MV-4-11 (cell line): ENCODE data around the gene ADAM12.

ENCODE experiments used
- DNase-seq: peaks from one replicate; lab custom pipeline; 2025; lab: John Stamatoyannopoulos, UW

The ADAM12 gene

DNA sequence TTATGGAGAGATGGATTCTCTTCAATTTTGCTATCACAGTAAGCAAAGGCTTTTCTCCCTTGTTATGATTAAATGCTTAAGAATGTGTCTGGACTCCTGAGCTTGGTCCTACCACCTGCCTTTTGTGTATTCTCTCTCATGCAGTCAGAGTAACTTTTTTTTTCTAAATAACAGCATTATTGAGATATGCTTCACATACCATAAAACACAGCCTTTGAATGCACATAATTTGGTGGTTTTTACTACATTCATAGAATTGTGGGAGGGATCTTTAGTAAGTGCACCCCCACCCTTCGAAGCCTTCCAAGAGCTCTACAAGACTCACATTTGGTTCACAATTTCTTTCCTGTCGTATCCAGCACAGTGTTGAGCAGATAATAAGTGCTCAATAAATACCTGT is 175.5 kb downstream of the ADAM12 start:
- DNase-seq, result no peak

DNA sequence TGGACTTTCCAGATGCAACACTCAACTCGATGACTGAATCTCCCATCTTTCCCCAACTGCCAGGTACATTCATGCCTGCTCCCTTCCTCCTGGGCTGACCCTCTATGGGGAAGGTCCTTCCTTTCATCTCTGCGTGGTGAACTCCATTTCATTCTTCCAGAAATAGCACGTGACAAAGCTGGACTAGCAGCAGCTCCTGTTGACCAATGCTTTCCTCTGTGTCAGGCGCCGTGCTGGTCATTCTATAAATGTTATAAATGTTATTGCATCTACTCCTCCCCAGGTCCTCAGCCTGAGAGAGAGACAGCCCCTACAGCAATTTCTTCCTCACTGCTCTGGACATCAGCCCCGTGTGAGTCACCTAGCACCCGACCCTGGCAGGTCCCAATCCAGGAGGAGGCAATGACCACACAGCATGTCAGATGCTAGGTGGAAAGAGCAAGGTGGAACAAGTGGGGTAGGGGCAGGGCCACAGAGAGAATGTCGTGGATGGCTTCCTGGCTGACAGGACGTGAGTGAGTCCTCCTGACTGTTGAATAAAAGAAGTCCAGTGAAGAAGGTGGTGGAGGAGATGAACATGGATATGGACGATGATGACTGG is 178.1 kb downstream of the ADAM12 start:
- no peak for DNase-seq

DNA sequence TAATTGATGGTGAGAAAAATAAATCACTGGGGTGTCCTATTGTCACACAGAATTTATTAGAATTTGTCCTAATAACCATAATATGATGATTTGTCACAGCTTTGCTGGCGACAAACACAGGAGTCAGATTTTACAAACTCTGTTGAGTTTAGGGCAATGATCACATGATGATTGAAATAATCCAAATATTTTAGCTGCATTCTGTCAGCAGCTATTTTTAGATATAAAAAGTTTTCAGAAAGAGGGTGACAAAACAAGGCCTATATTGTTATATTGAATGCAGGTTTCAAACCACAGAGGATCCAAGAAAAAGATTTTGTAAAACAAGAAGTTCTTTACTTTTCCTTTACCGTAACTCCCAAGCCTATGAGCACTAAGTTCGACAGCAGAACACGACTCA is 178.8 kb downstream of the ADAM12 start:
- no peak for DNase-seq

DNA sequence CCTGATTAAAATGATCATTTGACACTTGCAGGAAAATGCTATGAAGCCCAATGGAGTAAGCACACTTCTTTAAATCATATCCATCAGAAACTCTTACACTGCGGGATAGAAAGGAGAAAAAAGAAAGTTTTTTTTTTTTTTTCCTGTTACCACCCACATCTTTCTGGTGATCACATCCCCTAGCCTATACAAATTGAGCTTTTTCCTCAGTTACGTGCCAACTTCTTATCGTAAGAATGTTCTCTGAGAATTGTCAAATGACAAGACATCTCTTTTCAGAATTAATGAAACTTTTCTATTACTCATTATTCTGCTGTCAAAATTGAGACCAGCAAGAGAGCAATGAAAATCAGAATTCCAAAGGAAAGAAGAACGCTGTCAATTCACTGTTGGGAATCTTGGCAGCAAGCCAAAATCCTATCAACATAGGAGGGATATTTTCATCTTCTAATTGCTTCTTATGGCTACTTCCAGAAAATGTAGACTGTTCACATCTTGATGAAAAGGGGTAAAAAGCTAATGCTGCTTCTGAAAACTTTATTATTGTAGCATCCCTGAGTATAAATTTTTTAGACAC is 179.5 kb downstream of the ADAM12 start:
- DNase-seq, result no peak

DNA sequence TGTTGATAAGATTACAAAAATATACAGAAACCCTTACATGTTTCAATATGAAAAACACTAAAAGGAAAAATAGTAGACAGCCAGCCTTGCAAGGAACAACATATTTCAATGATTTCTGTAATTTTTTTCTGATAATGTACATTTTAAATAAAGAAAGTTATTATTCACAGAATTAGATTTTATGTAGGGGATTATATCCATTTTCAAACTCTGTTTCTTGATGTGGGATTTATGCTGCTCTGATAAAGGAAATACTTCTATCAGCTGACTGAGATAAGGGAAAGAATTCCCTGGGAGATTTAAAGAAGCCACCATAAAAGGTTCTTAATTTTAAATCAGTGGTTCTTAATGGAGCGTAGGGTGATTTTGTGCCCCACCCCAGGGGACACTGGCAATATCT is 180.4 kb downstream of the ADAM12 start:
- no peak for DNase-seq

DNA sequence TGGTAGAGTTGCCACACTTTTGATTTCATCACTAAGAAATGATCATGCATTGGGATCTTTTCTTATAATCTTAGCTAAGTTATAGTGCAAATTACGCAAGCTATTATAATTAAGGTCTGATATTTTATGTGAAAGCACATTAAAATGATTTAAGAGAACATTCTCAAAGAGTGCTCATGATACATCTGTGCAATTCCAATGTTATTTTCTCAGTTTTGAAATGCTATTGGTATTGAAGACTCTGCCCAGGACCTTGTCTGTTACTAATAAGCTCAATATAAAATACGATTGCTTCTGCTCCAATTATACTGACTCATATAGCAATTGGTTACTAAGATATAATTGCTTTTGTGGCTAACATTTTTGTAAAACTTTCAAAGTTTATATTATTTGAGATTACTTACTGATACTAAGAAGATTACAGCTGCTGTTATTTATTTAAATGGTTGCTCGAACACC is 180.9 kb downstream of the ADAM12 start:
- DNase-seq, result no peak

DNA sequence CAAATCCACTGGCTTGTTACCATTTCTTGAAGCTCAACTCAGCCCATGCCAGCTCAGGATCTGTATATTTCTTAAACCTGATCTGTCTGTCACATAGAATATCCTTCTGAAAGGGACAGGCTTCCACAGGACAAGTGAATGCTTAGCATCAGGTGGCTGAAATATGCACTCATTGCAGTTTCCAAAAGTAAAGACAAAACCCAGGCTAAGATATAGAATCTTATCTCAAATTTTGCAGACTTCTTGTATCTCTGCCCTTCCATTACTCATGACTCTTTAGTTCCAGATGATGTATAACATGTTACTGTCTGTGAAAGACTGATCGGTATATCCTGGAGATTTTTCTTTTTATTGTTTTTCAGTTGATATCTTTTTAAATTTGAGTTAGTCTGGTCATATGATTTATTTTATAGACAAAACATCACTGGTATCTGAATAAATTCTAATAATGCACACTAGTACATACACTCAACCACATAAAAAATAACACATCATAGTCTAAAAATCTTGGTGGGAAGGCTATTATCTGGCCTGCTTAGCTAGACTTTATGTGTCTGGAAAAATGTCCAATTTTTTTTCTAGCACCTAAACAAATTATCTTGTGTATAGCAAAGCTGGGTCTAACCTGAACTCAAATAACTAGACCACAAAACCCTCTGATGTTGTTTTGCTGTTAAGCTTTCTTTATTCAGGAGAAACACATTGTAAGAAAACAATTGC is 182.6 kb downstream of the ADAM12 start:
- no peak for DNase-seq

DNA sequence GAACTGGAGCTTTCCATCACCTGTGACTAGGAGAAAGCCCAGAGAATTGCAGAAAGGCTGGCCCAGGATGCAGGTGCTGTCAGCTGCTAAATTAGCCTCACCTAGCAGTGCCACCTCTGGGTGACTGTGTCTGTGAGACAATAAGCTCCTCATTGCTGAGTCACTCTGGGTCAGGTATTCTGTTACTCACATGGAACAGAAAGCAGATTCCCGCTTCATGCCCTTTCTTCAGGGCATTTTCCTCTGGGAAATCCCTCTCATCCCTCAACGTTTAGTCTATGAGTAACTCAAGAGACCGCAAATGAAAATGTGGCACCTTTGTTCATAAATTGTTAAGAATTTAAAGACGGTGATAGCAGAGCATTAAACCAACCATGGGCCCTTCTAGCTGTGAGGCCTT is 184.0 kb downstream of the ADAM12 start:
- DNase-seq, result no peak

DNA sequence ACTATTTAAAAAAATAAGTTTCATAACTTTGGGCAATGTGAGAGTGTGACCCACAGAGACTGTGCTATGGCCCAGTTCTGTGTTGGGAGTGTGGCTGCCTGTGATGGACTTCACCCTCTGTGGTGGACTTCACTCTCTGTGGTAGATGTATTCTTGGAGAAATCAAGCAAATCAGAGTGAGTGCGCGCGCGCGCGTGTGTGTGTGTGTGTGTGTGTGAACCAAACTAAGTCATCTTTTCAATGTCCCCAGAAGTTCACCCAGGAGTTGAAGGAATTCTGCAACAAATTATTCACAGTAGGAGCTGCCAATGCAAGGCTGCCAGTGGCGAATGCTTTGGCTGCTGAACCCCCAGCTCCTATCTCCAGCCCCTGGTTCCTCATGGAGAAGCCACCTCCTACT is 184.5 kb downstream of the ADAM12 start:
- no peak for DNase-seq

DNA sequence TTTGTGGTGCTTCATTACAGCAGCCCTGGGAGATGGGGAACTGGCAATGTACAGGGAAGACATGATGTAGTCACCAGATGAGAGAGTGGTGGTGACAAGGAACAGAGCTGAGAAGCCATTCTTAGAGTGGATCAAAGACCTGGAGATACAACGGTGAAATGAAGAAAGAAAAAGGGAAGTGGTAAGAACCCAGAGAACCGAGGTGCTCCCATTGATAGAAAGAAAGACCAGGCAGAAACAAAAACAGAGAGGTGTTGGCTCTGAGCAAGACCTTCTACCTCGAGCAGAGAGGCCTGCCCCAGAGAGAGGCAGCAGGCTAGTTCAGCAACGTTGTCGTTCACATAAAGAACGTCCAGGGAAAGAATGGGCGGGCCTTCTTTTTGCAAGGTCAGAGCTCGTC is 186.7 kb downstream of the ADAM12 start:
- DNase-seq, result no peak

DNA sequence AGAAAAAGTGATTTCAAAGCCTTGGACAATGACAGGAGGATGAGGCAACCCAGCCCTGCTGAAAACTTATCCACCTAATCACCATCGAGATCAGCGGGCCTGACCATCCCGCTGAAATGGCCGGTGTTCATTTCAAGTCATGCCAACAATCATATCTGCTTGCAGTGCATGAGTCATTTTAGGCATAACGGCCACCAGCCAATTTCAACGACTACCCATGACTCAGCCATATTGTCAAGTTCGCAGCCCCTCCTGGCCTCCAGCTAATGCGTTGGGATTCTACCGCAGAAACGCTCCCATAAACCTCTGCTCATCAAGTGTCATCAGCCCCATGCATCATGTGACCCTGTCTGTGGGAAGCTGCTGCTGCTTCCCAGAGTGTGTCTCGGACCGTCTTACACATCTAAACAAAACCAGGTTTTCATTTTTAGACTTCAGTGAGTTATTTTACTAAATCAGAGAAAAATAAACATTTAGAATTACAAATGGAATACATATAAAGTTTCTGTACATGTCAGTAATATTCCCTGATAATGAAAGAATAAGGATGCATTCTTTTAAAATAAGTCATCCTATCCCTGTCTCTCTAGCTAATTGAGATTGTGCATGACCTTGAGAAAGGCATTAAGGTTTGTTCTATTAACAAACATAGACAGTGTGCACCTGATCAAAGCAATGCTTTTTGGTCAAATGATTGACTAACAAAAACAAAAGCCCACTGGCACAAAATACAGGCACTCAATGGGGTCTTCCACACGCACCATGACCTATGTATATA is 188.9 kb downstream of the ADAM12 start:
- no peak for DNase-seq

DNA sequence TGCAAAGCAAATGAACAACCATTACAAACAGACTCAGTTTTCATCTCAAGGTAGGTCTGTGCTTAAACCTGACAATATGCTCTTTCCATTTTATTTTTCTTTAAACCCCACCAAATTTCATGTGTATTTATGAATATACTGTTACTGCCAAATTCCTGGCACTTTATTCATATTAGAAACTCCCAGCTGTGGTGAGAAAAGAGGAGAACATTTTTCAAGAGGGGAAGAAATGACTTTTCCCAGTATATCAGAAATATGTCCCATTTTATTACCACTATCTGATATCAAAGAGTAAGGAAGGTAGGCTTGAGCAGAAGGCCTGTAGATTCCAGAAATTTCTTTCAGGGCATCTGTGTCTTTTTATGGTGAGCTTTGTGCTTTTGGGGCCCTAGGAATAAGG is 189.6 kb downstream of the ADAM12 start:
- no peak for DNase-seq

DNA sequence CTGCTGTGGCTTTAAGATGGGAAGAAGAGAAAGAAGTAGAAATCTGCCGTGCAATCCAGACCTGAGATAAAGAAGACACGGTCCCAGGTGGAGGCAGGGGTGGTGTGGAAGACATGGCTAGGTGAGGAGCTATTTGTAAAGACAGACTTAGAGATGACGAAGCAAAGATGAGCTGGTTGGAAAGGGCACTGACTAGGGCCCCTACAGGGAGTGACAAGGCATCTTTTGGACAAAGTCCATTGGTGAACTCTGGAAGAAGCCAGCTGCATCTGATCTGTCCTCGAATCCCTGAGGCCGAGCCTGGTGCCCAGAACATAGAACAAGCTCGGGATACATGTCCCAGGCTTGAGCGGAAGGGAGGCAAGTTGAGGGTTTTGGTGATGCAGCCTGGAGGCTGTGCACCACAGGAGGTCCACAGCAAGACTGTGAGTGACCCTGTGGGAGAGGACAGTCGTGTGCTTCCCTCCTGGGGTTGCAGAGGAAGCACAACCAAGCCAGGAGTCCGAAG is 191.2 kb downstream of the ADAM12 start:
- no peak for DNase-seq

DNA sequence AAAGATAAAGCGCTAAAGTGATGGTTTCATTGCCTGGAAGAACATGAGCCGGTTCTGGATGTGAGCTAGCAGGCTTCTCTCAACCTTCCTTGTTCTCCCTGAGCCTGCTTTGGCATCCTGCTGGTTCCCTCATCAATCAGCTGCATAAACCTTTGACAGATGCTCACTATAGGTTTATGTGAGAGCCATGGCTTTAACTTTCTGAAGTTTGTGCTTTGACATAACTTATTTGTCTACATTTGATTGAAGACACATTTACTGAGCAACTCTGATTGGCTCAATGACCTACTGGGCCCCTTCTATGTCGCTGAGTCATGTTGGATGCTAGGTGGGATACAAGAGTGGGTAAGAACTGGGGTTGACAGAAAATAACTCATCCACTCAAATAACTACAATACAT is 192.0 kb downstream of the ADAM12 start:
- DNase-seq, result no peak

DNA sequence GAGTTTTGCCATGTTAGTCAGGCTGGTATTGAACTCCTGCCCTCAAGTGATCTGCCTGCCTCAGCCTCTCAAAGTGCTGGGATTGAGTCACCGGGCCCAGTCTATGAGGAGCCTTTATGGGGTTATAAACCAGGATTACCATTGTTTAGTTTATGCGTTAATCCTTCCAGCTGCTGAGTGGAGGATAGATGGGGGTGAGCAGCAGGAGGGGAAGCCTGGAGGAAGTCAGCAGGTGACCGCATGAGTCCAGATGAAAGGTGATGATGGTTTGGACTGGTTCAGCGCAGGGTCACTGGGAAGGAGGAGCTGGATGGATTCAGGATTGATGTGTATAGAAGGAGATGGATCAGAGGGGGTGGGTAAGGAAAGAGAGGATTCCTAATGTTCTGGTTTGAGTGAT is 197.1 kb downstream of the ADAM12 start:
- no peak for DNase-seq

DNA sequence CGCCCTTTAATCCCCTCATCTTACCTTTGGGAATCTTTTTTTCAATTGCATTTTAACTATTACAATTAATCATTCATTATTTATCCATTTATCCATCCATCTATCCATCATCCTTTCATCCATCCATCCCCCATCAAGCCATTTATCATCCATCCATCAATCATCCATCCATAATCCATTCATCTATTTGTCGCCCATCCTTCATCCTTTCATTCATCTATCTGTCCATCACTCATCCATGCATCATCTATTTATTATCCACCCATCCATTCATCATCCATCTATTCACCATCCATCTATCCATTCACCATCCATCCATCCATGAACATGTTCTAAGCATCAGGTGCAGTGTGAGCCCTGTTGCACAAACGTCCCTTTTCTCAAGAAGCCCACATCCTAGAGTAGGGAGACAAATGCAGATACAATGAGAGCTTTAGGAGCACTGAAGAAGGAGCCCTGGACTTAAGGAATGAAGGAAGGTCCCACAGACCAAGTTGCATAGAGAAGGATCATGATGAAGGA is 199.5 kb downstream of the ADAM12 start:
- DNase-seq, result no peak

DNA sequence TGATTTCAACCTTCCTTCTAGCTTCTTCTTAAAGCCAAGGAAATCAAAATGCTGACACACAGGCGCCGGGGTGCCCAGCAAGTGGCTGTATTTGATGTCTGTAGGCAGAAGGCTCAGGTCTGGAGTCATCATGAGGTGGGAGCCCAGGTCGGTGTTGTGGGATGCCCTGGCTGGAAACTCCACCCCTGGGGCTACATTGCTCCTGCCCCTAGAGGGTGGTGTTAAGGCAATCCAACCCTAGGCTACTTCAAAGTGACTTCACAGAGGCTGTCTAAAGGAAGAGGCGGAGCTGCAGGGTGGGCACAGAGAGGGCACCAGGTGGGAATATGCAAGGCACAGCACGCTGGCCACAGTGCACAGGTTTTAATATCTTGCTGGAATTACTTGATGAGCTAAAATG is 200.9 kb downstream of the ADAM12 start:
- DNase-seq, result no peak

DNA sequence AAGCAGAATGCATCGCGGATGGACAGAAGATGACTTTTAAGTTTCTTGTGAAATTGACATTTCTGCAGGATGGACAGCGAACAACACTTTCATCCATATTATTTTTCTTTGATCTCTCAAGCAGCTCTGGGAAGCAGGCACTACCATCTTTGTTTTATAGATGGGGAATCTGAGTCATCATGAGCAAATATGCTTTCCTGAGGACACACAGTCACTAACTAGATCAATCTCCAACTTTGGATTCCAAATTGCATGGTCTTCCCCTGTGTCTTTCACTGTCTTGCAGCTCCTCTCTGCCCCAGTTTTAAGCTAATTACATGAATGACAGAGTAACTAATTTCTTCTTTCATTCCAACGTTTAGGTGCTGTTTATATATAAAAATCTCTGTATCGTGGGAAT is 201.5 kb downstream of the ADAM12 start:
- DNase-seq, result no peak

DNA sequence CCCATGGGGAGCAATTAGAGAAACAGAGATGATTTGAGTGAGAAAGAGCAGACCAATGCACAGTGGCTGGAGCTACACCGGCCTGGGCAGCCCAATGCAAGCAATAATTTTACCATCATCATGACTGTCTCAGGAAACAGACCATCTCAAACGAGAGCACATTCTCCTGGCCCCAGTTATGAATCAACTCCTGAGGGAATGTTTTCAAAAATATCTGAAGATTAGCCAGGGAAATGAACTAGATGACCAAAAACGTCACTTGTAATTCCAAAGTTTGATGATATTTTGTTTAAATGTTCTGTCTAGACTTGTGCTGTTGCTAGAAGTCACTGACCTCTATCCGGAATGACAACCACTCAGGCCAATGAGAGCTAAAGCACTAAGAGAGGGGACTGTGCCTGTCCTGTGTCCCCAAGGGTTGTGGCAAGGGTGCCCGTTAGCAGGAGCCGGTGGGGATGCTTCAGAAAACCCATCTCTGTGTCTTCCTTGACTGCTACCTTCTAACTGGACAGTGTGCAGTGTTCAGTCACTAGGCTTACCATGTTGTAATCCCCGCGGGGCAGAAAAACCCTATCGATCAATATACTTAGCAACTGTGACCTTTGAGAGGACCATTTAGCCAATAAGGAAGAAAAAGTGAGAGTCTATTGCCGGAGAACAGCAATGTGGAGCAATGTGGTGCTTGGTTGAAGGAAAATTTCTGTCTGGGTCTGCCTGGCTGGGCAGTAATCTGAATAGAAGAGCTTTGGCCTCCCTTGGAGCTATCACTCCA is 202.4 kb downstream of the ADAM12 start:
- DNase-seq, result no peak

DNA sequence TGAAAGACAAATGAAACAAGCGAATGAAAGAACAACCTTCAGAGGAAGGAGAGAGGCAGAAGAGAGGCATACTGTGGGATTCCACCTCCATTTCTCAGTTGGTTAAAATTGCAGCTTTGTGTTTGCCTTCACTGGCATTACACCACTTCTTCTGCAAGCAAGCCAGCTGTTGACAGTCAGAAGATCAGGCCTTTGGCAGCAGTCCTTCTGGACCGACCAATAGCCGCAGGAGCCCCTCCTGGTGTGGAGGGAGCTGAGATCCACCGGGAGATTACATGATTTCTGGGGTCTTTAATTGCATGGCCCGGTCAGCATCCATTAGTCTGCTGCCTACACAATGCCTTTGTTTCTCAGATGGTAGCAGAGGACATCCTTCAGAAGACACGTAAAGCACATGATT is 206.7 kb downstream of the ADAM12 start:
- DNase-seq, result no peak

DNA sequence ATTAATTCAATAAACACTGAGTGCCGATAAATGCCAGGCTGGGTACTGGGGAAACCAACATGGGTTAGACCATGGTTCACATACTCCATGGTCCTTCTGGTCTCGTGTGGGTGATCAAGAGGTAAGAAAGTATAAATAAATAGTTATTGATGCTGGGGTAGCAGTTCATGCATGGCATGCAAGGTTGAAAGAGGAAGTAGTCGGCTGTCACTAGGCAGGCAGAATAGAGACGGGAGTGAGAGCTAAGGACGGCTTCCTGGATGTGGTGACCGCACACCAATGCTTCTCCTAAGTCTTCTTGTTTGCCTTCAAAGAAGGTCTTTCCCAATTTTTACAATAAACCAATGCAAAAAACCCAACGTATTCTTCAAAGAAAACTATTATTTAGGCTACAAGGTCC is 208.6 kb downstream of the ADAM12 start:
- peak; percentile 81 for DNase-seq
